RWPE2 (cell line): Measurements from ENCODE around the gene FNDC10.

Experiments
- ATAC-seq: fragments of 200-7000 bp; cut with Tn5 transposase; 3 replicates; pipeline ENCODE4 v1.9.1; 2021; ENCODE audit warnings: low read depth
- DNase-seq: peaks from one replicate; pipeline ENCODE4 v3.0.0-alpha.2; 2020; ENCODE audit warnings: low spot score
- H3K27ac ChIP-seq: fragments of 450-650 bp; 2 replicates; pipeline ENCODE4 v1.5.1; 2017; ENCODE audit warnings: mild to moderate bottlenecking; ENCODE audit not compliant: poor library complexity, severe bottlenecking
- H3K27me3 ChIP-seq: fragments of 250-450 bp; sonication (Bioruptor Pico); 2 replicates; pipeline ENCODE4 v1.5.1; 2021; ENCODE audit warnings: mild to moderate bottlenecking, moderate library complexity; ENCODE audit not compliant: insufficient read depth, poor library complexity, severe bottlenecking
- H3K36me3 ChIP-seq: fragments of 250-450 bp; sonication (Bioruptor Pico); 2 replicates; pipeline ENCODE4 v1.5.1; 2020; ENCODE audit warnings: low read depth, mild to moderate bottlenecking, moderate library complexity
- H3K4me1 ChIP-seq: fragments of 250-450 bp; sonication (Bioruptor Pico); 2 replicates; pipeline ENCODE4 v1.5.1; 2021; ENCODE audit warnings: mild to moderate bottlenecking, moderate library complexity; ENCODE audit not compliant: insufficient read depth, poor library complexity, severe bottlenecking
- H3K4me3 ChIP-seq: fragments of 250-450 bp; sonication (Bioruptor Pico); 2 replicates; pipeline ENCODE4 v1.5.1; 2021; ENCODE audit warnings: mild to moderate bottlenecking, moderate library complexity; ENCODE audit not compliant: severe bottlenecking
- H3K9me3 ChIP-seq: fragments of 250-450 bp; sonication (Bioruptor Pico); 2 replicates; pipeline ENCODE4 v1.5.1; 2021; ENCODE audit warnings: mild to moderate bottlenecking, moderate library complexity; ENCODE audit not compliant: severe bottlenecking
- TF ChIP-seq, protein P1 (sequence below): fragments of 450-650 bp; IDR thresholded peaks from one replicate; pipeline ENCODE4 v1.5.1; 2017; ENCODE audit warnings: mild to moderate bottlenecking, moderate library complexity; ENCODE audit not compliant: poor library complexity, severe bottlenecking

The FNDC10 gene

DNA sequence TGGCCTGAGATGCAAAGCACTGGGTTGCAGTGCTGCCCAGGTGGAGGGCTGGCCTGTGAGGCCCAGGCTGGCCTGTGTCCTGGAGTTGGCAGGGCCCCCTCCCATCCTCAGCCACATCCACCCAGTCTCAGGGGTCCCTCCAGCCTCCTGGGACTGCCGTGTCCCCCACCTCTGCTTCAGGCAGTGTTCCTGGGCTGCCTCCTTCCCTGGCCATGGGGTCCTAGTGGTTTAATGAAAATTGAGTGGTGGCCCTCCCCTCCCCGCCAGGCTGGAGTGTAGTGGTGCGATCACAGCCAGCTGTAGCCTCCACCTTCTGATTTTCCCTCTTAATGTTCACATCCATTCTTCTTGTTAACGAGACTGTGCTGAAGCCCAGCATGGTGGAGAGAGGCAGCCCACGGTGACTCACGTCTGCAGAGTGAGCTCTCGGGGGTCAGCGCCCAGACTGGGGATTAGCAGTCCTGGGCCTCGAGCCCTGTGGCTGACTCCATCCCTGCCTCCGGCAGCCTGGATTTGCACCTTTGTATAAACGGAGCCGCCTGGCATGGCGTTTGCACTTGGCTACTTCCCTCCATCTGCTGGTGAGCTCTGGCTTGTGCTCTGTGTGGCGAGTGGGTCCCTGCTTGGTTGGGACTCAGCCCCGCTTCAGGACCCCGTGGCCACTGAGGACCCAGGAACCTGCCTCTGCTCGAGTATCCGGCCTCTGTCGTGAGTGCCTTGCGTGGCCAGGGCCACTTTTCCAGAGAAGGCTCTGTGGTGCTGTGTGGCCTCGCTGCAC, 22.3 kb upstream of the FNDC10 start:
- no peak overlapping the region for H3K27ac ChIP-seq
- no peaks in the 10 kb centered on the region for H3K27me3 ChIP-seq
- no peaks in the 10 kb centered on the region for H3K4me1 ChIP-seq
- DNase-seq (no peak), ATAC-seq (no peak)
- TF ChIP-seq, protein P1, sequence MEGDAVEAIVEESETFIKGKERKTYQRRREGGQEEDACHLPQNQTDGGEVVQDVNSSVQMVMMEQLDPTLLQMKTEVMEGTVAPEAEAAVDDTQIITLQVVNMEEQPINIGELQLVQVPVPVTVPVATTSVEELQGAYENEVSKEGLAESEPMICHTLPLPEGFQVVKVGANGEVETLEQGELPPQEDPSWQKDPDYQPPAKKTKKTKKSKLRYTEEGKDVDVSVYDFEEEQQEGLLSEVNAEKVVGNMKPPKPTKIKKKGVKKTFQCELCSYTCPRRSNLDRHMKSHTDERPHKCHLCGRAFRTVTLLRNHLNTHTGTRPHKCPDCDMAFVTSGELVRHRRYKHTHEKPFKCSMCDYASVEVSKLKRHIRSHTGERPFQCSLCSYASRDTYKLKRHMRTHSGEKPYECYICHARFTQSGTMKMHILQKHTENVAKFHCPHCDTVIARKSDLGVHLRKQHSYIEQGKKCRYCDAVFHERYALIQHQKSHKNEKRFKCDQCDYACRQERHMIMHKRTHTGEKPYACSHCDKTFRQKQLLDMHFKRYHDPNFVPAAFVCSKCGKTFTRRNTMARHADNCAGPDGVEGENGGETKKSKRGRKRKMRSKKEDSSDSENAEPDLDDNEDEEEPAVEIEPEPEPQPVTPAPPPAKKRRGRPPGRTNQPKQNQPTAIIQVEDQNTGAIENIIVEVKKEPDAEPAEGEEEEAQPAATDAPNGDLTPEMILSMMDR, result no peak
- no peaks in the 10 kb centered on the region for H3K36me3 ChIP-seq
- H3K9me3 ChIP-seq, result no peaks in the 10 kb centered on the region
- no peak overlapping the region for H3K4me3 ChIP-seq

DNA sequence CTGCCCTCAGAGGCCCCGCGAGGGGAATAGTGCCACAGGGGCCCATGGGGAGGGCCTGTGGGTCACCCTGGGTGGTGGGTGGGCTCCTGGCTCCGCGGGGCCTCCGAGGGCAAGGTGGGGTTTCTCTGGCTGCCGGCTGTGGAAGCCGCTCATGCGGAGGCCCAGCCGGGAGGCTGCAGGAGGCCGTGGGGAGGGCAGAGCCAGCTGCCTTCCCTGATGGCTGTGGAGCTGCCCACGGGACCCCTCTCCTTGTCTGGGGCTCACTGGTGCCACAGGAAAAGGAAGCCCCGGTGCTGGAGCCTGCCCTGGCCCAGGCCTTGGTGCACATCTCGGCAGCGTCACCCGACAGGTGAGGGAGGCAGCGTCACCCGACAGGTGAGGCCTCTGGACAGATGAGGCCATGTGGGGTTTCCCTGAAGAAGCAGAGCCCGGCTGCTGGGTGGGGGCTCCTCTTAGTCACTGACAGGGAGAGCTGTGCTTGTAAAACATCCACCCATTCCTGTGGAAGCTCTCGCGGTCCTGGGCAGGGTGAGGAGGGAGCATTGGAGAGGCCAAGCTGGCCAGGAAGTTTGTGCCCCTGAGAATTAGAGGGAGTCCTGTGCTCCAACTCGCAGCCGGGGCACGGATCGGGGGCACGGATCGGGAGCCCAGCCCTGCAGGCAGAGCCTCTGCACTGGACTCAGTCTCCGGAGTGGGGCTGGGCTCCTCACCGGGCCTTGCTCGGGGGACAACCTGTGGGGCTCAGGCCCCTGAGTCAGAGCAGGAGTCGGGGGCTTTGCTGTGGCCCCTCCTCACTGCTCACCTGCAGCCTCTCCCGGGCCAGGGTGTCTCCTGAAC, 21.5 kb upstream of the FNDC10 start:
- Histone ChIP-seq H3K4me1 (no peaks in the 10 kb centered on the region), H3K27ac (no peak overlapping the region), H3K27me3 (no peaks in the 10 kb centered on the region), H3K36me3 (no peaks in the 10 kb centered on the region), H3K9me3 (no peaks in the 10 kb centered on the region), H3K4me3 (no peak overlapping the region)
- ATAC-seq (no peak), DNase-seq (no peak)
- TF ChIP-seq, protein P1, result no peak

DNA sequence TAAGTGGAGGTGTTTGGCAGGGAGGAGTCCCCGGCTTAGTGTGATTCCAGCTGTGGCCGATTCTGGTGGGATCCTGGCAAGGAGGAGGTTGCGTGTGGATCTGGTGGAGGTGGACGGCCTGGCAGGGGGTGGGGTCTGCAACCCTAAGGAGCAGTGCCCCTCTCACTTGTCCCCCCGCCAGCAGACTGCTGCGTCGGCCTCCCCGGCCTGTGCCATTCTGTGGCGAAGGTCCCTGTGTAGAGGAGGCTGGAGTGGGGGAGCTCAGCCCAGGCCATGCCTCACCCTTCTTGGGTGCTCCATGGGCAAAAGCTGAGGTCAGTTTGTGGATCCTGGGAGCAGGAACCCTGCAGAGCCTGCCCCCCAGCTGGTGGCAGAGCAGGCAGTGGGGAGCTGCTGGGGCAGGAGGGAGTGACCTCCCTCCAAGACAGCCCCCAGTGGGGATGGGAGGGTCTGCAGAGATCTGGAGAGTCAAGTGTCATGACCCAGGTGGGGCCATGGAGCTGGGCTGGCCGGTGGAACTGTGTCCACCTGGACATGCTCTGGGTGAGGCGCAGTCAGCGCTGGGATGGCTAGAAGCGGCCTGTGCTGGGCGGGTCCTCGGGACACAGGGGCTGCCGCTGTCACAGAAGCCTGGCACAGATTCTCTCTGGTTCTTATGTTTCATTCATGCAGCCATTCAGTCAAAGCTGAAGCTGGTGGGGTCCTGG, 20.7 kb upstream of the FNDC10 start:
- no peak for ATAC-seq

DNA sequence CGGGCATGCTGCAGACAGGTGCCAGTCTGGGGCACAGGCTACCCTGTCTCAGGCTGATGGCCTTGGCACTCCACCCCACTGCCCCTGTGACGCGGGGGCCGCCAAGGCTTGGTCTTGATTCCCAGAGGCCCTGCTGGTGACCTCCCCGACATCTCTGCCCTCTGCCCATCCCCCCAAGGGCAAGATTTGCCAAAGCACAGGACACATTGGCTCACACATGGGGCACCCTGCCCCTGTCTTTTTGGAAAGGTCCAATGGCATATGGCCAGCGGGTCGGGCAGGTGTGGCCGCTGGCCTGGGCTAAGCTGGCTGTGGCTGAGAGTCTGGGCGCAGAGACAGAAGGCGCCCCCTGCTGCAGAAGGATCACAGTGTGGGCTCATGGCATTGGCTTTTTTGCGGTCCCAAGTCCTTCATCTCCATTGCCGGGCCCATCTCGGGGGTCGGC, 20.0 kb upstream of the FNDC10 start:
- no peaks in the 10 kb centered on the region for H3K36me3 ChIP-seq
- H3K9me3 ChIP-seq, result no peaks in the 10 kb centered on the region
- ATAC-seq, result no peak
- H3K27me3 ChIP-seq, result no peaks in the 10 kb centered on the region
- TF ChIP-seq, protein P1, result no peak
- H3K4me1 ChIP-seq, result no peaks in the 10 kb centered on the region
- no peak overlapping the region for H3K4me3 ChIP-seq
- no peak for DNase-seq
- H3K27ac ChIP-seq, result no peak overlapping the region

More for the DNA sequence above, 20.7 kb upstream of the FNDC10 start:
- H3K4me3 ChIP-seq, result no peak overlapping the region
- H3K9me3 ChIP-seq, result no peaks in the 10 kb centered on the region
- H3K36me3 ChIP-seq, result no peaks in the 10 kb centered on the region
- no peak overlapping the region for H3K27ac ChIP-seq
- TF ChIP-seq, protein P1, result no peak
- DNase-seq, result no peak
- no peaks in the 10 kb centered on the region for H3K27me3 ChIP-seq
- no peaks in the 10 kb centered on the region for H3K4me1 ChIP-seq
